K562 (cell line): ENCODE measurements around the gene HSD11B1. TPM values are rescaled to one million over a fixed set of nuclear protein-coding genes. Genes with fewer than 3 reads are reported as not detected.

ENCODE experiments used
- ATAC-seq: fragments of 200-7000 bp; cut with Tn5 transposase; 3 replicates; pipeline ENCODE4 v1.9.1; 2020; ENCODE audit warnings: moderate library complexity
- BruUV-seq: library from RNA; stranded (reverse); fragments of 400-500 nt; replicated peaks from 2 replicates; lab custom pipeline; 2021; lab: Mats Ljungman, UMichigan
- CTCF ChIA-PET: fragments of 300-600 bp; formaldehyde crosslinking; extraction: SDS; loops from one replicate; lab custom pipeline; 2021; ENCODE audit warnings: low intra/inter-chr PET ratio; lab: Yijun Ruan, JAX
- POLR2A ChIA-PET: fragments of 300-600, 350-650 bp; sonication (Branson Sonifier 250); formaldehyde crosslinking; extraction: SDS; loops from one replicate; lab custom pipeline; 2021; ENCODE audit warnings: antibody characterized with exemption, inconsistent platforms; lab: Yijun Ruan, JAX
- DNase-seq, 4 experiments: peaks; one replicate each; pipeline versions ENCODE4 v3.0.0 to v3.0.0-alpha.2; 2011 to 2018; ENCODE audit warnings: low spot score in 3 of 4, mixed read lengths in 3 of 4; ENCODE audit errors: extremely low read depth in 1 of 4
- FAIRE-seq: peaks from 2 replicates; lab custom pipeline; 2011; peaks lifted over from hg19 to GRCh38; lab: Jason Lieb, UNC
- H2AFZ ChIP-seq: 2 replicates; pipeline ENCODE4 v1.6.0; 2011; ENCODE audit warnings: low read depth, low read length, control low read depth, inconsistent platforms
- H3K27ac ChIP-seq: fragments of 200-600 bp; 3 replicates; pipeline ENCODE4 v1.8.0; 2011; ENCODE audit warnings: low read depth, mild to moderate bottlenecking, control low read depth, inconsistent platforms, low read length, moderate library complexity, mixed read lengths; ENCODE audit errors: extremely low read depth
- H3K27me3 ChIP-seq, 2 experiments: fragments of 300-600 bp in 1 of 2; 2 replicates in 1 of 2; 3 replicates in 1 of 2; pipeline versions ENCODE4 v1.6.0 to v1.8.0; 2011; ENCODE audit warnings: inconsistent platforms in 2 of 2, low read length in 2 of 2, mild to moderate bottlenecking in 1 of 2, mixed read lengths in 1 of 2, moderate library complexity in 1 of 2; ENCODE audit not compliant: control insufficient read depth in 2 of 2, insufficient read depth in 2 of 2
- H3K36me3 ChIP-seq: fragments of 300-600 bp; 3 replicates; pipeline ENCODE4 v1.8.0; 2011; ENCODE audit warnings: mild to moderate bottlenecking, low read length, inconsistent platforms; ENCODE audit not compliant: control insufficient read depth, insufficient read depth
- H3K4me1 ChIP-seq, 2 experiments: fragments of 200-600 bp in 1 of 2; replicated peaks in 1 of 2; 2 replicates in 1 of 2; 3 replicates in 1 of 2; pipeline versions ENCODE4 v1.5.1 to v1.8.0; 2011; ENCODE audit warnings: inconsistent platforms in 2 of 2, low read length in 2 of 2, mild to moderate bottlenecking in 1 of 2, mixed read lengths in 1 of 2, moderate library complexity in 1 of 2; ENCODE audit not compliant: control insufficient read depth in 2 of 2, insufficient read depth in 2 of 2
- H3K4me2 ChIP-seq: 2 replicates; pipeline ENCODE4 v1.6.1; 2011; ENCODE audit warnings: low read length, control low read depth, inconsistent platforms, mixed read lengths; ENCODE audit not compliant: insufficient read depth
- H3K4me3 ChIP-seq: fragments of 200-600 bp; sonication (generic), shearing (Covaris generic); 2 replicates; pipeline ENCODE4 v1.5.1; 2016; ENCODE audit warnings: control low read depth, inconsistent platforms
- H3K79me2 ChIP-seq: fragments of 200-600 bp; 3 replicates; pipeline ENCODE4 v1.8.0; 2011; ENCODE audit warnings: low read length, inconsistent platforms; ENCODE audit not compliant: control insufficient read depth, insufficient read depth
- H3K9ac ChIP-seq, 2 experiments: 2 replicates each; pipeline versions ENCODE4 v1.6.0 to v1.6.1; 2011; ENCODE audit warnings: low read depth in 2 of 2, low read length in 2 of 2, control low read depth in 1 of 2, inconsistent platforms in 1 of 2, mild to moderate bottlenecking in 1 of 2, mixed read lengths in 1 of 2; ENCODE audit not compliant: insufficient read depth in 1 of 2
- H3K9me1 ChIP-seq: one replicate; pipeline ENCODE4 v1.6.0; 2011; ENCODE audit warnings: inconsistent platforms, mild to moderate bottlenecking, low read length, moderate library complexity; ENCODE audit not compliant: control insufficient read depth, insufficient read depth
- H3K9me3 ChIP-seq: replicated peaks from 2 replicates; pipeline ENCODE4 v1.5.1; 2011; ENCODE audit warnings: low read depth, low read length, inconsistent platforms; ENCODE audit not compliant: control insufficient read depth, insufficient read depth
- H4K20me1 ChIP-seq: replicated peaks from 2 replicates; pipeline ENCODE4 v1.6.1; 2011; ENCODE audit warnings: low read length, inconsistent platforms, mixed read lengths; ENCODE audit not compliant: control insufficient read depth, insufficient read depth
- ATF3 ChIP-seq, 2 experiments: fragments of 450-650 bp in 1 of 2; sonication (generic) in 1 of 2; formaldehyde crosslinking in 1 of 2; IDR thresholded peaks in 1 of 2; conservative IDR thresholded peaks in 1 of 2; 2 replicates each; pipeline versions ENCODE4 v1.6.1 to v1.8.1; 2016 to 2023; ENCODE audit warnings: mild to moderate bottlenecking in 2 of 2, moderate library complexity in 2 of 2, inconsistent platforms in 1 of 2, missing genetic modification reagents in 1 of 2
- EP400 ChIP-seq: fragments of 450-650 bp; IDR thresholded peaks from 2 replicates; pipeline ENCODE4 v1.6.1; 2017; ENCODE audit warnings: antibody characterized with exemption, mild to moderate bottlenecking, moderate library complexity
- FIP1L1 ChIP-seq: fragments of 200-400 bp; formaldehyde crosslinking; IDR thresholded peaks from 2 replicates; pipeline ENCODE4 v1.6.1; 2018; ENCODE audit warnings: mild to moderate bottlenecking, low read depth, low read length; ENCODE audit not compliant: poor library complexity, severe bottlenecking
- FOXK1 ChIP-seq: sonication (generic); formaldehyde crosslinking; IDR thresholded peaks from 2 replicates; pipeline ENCODE4 v1.8.0; 2022; ENCODE audit warnings: missing genetic modification reagents, mild to moderate bottlenecking, borderline replicate concordance
- HOXB6 ChIP-seq: fragments of 250-450 bp; sonication (Bioruptor Pico); IDR thresholded peaks from 2 replicates; pipeline ENCODE4 v1.5.1; 2022; ENCODE audit warnings: mild to moderate bottlenecking, borderline replicate concordance
- NFXL1 ChIP-seq: fragments of 450-650 bp; formaldehyde crosslinking; IDR thresholded peaks from 2 replicates; pipeline ENCODE4 v1.4.0; 2021; ENCODE audit warnings: mild to moderate bottlenecking
- SMAD1 ChIP-seq: fragments of 150-350 bp; IDR thresholded peaks from 2 replicates; pipeline ENCODE4 v1.6.1; 2014; ENCODE audit warnings: low read length, low read depth; ENCODE audit not compliant: partially characterized antibody
- SMARCC2 ChIP-seq: fragments of 450-650 bp; IDR thresholded peaks from 2 replicates; pipeline ENCODE4 v1.6.1; 2017; ENCODE audit warnings: antibody characterized with exemption, moderate library complexity, mild to moderate bottlenecking, low read depth
- STAT5A ChIP-seq: IDR thresholded peaks from 2 replicates; pipeline ENCODE4 v1.6.1; 2012; ENCODE audit warnings: low read length, inconsistent platforms, borderline replicate concordance
- ZBTB26 ChIP-seq: fragments of 450-650 bp; formaldehyde crosslinking; IDR thresholded peaks from 2 replicates; pipeline ENCODE4 v1.4.0; 2022; ENCODE audit warnings: missing genetic modification characterization
- ZNF121 ChIP-seq: sonication (generic); formaldehyde crosslinking; conservative IDR thresholded peaks from 2 replicates; pipeline ENCODE4 v1.8.0; 2022; ENCODE audit warnings: missing genetic modification reagents
- ZNF174 ChIP-seq: fragments of 250-450 bp; sonication (Bioruptor Pico); IDR thresholded peaks from 2 replicates; pipeline ENCODE4 v1.4.0; 2020; ENCODE audit warnings: mild to moderate bottlenecking
- ZNF586 ChIP-seq: fragments of 450-650 bp; formaldehyde crosslinking; conservative IDR thresholded peaks from 2 replicates; pipeline ENCODE4 v1.4.0; 2020; ENCODE audit warnings: mild to moderate bottlenecking, moderate library complexity
- ZNF764 ChIP-seq: fragments of 250-450 bp; sonication (Bioruptor Pico); IDR thresholded peaks from 2 replicates; pipeline ENCODE4 v1.4.0; 2020; ENCODE audit warnings: low read depth, mild to moderate bottlenecking, moderate library complexity
- WGBS: fragments of 100-300 bp; shearing (Covaris generic); methylation state at CpG from one replicate; pipeline ENCODE4 v1.1.6; 2016; ENCODE audit warnings: low coverage, mixed read lengths; ENCODE audit not compliant: insufficient coverage; ENCODE audit errors: missing lambda C conversion rate; 5-methylcytosine and 5-hydroxymethylcytosine counted together
- in situ Hi-C: fragments of 300-500 bp; cut with MboI; formaldehyde crosslinking; loops from 4 replicates; pipeline ENCODE4 v1.15.0; 2018; ENCODE audit warnings: inconsistent platforms, mixed read lengths
- intact Hi-C: fragments of 100-400 bp; cut with micrococcal nuclease; formaldehyde crosslinking; loops from 2 replicates; pipeline ENCODE4 v1.14.2; 2022
- polyA plus RNA-seq, 8 experiments: library from polyadenylated mRNA; depleted of rRNA in 4 of 8; stranded (reverse) in 5 of 8; unstranded in 3 of 8; fragments of >200 nt; fragmentation: Nextera tagmentation in 2 of 8; fragmentation: Illumina TruSeq in 1 of 8; extraction: Ambion mirVana in 2 of 8; extraction: Trizol in 1 of 8; gene quantifications; 2 replicates each; pipeline versions ENCODE4 v1.2.1 to v1.2.3, GENCODE V29; 2011 to 2014; ENCODE audit warnings: inconsistent platforms in 1 of 8, missing spikeins in 1 of 8
- total RNA-seq, 7 experiments: library from RNA; depleted of rRNA in 6 of 7; stranded (reverse); fragments of >200 nt in 6 of 7; fragmentation: Illumina TruSeq in 2 of 7; extraction: Trizol in 2 of 7; gene quantifications; 2 replicates each; pipeline versions ENCODE4 v1.2.1 to v1.2.3, GENCODE V29; 2011 to 2021; ENCODE audit warnings: low replicate concordance in 1 of 7
- TF ChIP-seq, protein P1 (sequence below): IDR thresholded peaks from 3 replicates; pipeline ENCODE4 v1.6.1; 2011; ENCODE audit warnings: borderline replicate concordance, mild to moderate bottlenecking, moderate library complexity; ENCODE audit not compliant: insufficient read length; ENCODE audit errors: extremely low read depth
- TF ChIP-seq, protein P2 (sequence below): fragments of 250-450 bp; sonication (Bioruptor Pico); IDR thresholded peaks from 2 replicates; pipeline ENCODE4 v1.8.0; 2022; ENCODE audit warnings: moderate library complexity, mild to moderate bottlenecking, inconsistent platforms

HSD11B1 gene
- total and polyA plus RNA-seq, 9 of the 15 experiments (the other 6 are each of a cell fraction or from before 2014, with no cell fraction given), result 0.04 to 0.16 TPM; not detected in 7

GRCh38 chr1:209748620-209749019, 44.0 kb downstream of the HSD11B1 start:
- no peaks in the 10 kb centered on the region for H3K36me3 ChIP-seq
- H3K4me3 ChIP-seq, result no peak overlapping the region
- H3K27me3 ChIP-seq, result peaks cover 12 to 13% of the 10 kb centered on the region in 2 experiments
- DNase-seq (no peak), FAIRE-seq (no peak), ATAC-seq (no peak)
- in situ Hi-C loops, result no loop called here
- no TSS peak for BruUV-seq
- CTCF ChIA-PET, result interaction anchor here (0.6 to 3.2 kb wide), 6 partner anchors 56 to 178 kb away, joined by 3 to 22 read pairs (median 6); no protein-coding TSS in a partner anchor
- H3K4me1 ChIP-seq, result peaks cover 5 to 7% of the 10 kb centered on the region in 2 experiments; a peak in 4 of 5 replicates
- H3K9me1 ChIP-seq, result no peaks in the 10 kb centered on the region
- H3K9ac ChIP-seq, result no peak overlapping the region
- H3K27ac ChIP-seq, result no peak overlapping the region
- H3K9me3 ChIP-seq, result no peaks in the 10 kb centered on the region
- POLR2A ChIA-PET, result interaction anchor here (1.0 to 1.1 kb wide), 2 partner anchors 12 to 66 kb away, joined by 3 to 4 read pairs; no protein-coding TSS in a partner anchor
- no peak overlapping the region for H2AFZ ChIP-seq
- no peaks in the 10 kb centered on the region for H4K20me1 ChIP-seq
- 7% methylated on average over 4 of the region's 4 CpGs for WGBS
- no peaks in the 10 kb centered on the region for H3K79me2 ChIP-seq
- H3K4me2 ChIP-seq, result no peak overlapping the region
- TF ChIP-seq ZNF764 (CRISPR knock-in tag), result no peak
- TF ChIP-seq ATF3 (IDR thresholded peaks at IDR 0.05), result no peak
- TF ChIP-seq ATF3 (CRISPR knock-in tag; conservative IDR thresholded peaks at IDR 0.05), result no peak
- TF ChIP-seq STAT5A, result no peak
- no peak for TF ChIP-seq ZNF121 (CRISPR knock-in tag)
- TF ChIP-seq HOXB6 (CRISPR knock-in tag), result no peak
- no peak for TF ChIP-seq ZBTB26 (CRISPR knock-in tag)
- TF ChIP-seq ZNF586 (CRISPR knock-in tag), result no peak
- no peak for TF ChIP-seq FIP1L1
- no peak for TF ChIP-seq FOXK1 (CRISPR knock-in tag)
- no peak for TF ChIP-seq ZNF174
- TF ChIP-seq, protein P1, sequence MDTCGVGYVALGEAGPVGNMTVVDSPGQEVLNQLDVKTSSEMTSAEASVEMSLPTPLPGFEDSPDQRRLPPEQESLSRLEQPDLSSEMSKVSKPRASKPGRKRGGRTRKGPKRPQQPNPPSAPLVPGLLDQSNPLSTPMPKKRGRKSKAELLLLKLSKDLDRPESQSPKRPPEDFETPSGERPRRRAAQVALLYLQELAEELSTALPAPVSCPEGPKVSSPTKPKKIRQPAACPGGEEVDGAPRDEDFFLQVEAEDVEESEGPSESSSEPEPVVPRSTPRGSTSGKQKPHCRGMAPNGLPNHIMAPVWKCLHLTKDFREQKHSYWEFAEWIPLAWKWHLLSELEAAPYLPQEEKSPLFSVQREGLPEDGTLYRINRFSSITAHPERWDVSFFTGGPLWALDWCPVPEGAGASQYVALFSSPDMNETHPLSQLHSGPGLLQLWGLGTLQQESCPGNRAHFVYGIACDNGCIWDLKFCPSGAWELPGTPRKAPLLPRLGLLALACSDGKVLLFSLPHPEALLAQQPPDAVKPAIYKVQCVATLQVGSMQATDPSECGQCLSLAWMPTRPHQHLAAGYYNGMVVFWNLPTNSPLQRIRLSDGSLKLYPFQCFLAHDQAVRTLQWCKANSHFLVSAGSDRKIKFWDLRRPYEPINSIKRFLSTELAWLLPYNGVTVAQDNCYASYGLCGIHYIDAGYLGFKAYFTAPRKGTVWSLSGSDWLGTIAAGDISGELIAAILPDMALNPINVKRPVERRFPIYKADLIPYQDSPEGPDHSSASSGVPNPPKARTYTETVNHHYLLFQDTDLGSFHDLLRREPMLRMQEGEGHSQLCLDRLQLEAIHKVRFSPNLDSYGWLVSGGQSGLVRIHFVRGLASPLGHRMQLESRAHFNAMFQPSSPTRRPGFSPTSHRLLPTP, result no peak
- TF ChIP-seq SMARCC2, result no peak
- no peak for TF ChIP-seq EP400
- no peak for TF ChIP-seq NFXL1 (CRISPR knock-in tag)
- TF ChIP-seq, protein P2, sequence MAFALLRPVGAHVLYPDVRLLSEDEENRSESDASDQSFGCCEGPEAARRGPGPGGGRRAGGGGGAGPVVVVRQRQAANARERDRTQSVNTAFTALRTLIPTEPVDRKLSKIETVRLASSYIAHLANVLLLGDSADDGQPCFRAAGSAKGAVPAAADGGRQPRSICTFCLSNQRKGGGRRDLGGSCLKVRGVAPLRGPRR (CRISPR knock-in tag), result no peak
- no peak for TF ChIP-seq SMAD1
- TF ChIP-seq, all 486 proteins: peak for 0
- intact Hi-C loops, result loop anchor here (1.0 to 10.0 kb wide), 2 partner anchors 101 to 144 kb away; no protein-coding TSS in a partner anchor
